Right cardiac atrium (tissue), 5 donors: ENCODE measurements around the gene NKX6-1. TPM values are rescaled to one million over a fixed set of nuclear protein-coding genes. Genes with fewer than 3 reads are reported as not detected.

ENCODE experiments used
- ATAC-seq, 2 donors: fragments of 200-7000 bp; cut with Tn5 transposase; one replicate each; pipeline versions ENCODE4 v1.8.0 to v1.9.1; 2020; ENCODE audit warnings: moderate library complexity in 2 of 2, mild to moderate bottlenecking in 1 of 2
- DNase-seq, 3 donors: peaks; one replicate each; pipeline ENCODE4 v3.0.0-alpha.2; 2020
- H3K27ac ChIP-seq: one replicate; pipeline ENCODE4 v1.5.1; 2013; ENCODE audit warnings: mild to moderate bottlenecking, low read length, control low read depth, moderate library complexity
- H3K27me3 ChIP-seq: one replicate; pipeline ENCODE4 v1.6.1; 2013; ENCODE audit not compliant: control insufficient read depth, insufficient read depth
- H3K4me1 ChIP-seq: one replicate; pipeline ENCODE4 v1.6.1; 2013; ENCODE audit warnings: low read length; ENCODE audit not compliant: control insufficient read depth, insufficient read depth
- H3K4me3 ChIP-seq: one replicate; pipeline ENCODE4 v1.5.1; 2013; ENCODE audit warnings: low read length, control low read depth
- H3K9me3 ChIP-seq: one replicate; pipeline ENCODE4 v1.6.1; 2013; ENCODE audit warnings: low read length; ENCODE audit not compliant: control insufficient read depth
- WGBS: extraction: QIAGEN DNeasy Blood & Tissue Kit; methylation state at CpG from one replicate; pipeline ENCODE4 v1.1.7; 2013; 5-methylcytosine and 5-hydroxymethylcytosine counted together
- intact Hi-C, 4 donors: fragments of 100-400 bp; cut with DNase I; formaldehyde crosslinking; loops; one replicate each; pipeline versions ENCODE4 v1.11.0 to v1.14.0; 2022 to 2023
- polyA plus RNA-seq: library from polyadenylated mRNA; stranded (reverse); fragments of 200-250 nt; gene quantifications from one replicate; pipeline ENCODE4 v1.2.3, GENCODE V29; 2013
- total RNA-seq, 4 donors: library from RNA; stranded (reverse); fragmentation: NEBNext Ultra II Directional; extraction: Animal tissue kit (Norgen Biotek cat#: 25700); gene quantifications; one replicate each; pipeline ENCODE4 v1.2.1, GENCODE V29; 2021
- donor health status: healthy with polysubstance abuse.
- donor health status: DM: no; HTN: yes; CAD: no.
- donor health status: DM: no; HTN: no; CAD: no.
- donor health status: DM: no; HTN: yes; CAD: no; lungs with severe emphysema.
- donor health status: DM: yes; HTN: yes; CAD: no.

NKX6-1 gene
- total and polyA plus RNA-seq, 5 donors: not detected

DNA sequence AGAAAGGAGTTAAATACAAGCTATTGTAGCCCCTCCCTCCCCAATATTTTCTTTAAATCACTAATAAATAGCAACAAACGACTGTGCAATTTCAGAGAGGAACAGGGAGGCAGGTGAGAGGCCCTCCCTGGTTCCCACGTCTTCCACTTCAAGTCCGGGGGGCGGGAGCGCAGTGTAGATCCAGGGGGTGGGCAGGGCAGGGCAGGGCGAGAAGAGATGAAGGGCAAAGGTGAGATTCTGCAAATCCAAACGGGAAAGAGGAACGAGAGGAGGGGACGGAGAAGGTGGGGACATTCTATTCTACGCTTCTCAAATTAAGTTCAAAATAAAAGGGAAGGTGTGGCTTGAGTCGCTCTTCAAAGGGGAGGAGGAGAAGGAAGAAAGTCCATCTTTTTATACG is 6.8 kb downstream of the NKX6-1 start:
- intact Hi-C loops: no loop called here
- peaks cover 5% of the 10 kb centered on the region for H3K4me1 ChIP-seq
- H3K27me3 ChIP-seq: peaks cover 4% of the 10 kb centered on the region
- ATAC-seq (no peak), DNase-seq (no peak)
- no peaks in the 10 kb centered on the region for H3K9me3 ChIP-seq
- no peak overlapping the region for H3K4me3 ChIP-seq
- WGBS: 7% methylated on average over 12 of the region's 12 CpGs
- no peak overlapping the region for H3K27ac ChIP-seq

DNA sequence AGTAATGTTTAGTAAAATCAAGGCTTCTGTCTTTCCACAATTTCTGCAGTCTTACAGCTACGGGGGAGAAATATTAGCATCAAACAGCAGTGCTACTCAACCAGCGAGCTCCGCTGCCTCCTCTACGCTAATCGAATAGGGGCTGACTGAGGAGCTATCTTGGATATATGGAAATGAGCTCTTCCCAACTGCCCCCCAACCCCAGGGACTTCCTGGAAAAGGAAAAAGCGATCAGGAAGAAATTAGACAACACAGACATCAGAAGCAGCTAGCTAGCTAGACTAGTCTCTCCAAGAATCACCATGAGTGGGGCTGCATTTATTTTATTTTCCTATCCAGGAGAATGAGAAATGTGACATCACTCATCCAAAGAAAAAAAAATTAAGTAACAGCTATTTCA is 7.6 kb downstream of the NKX6-1 start:
- no peaks in the 10 kb centered on the region for H3K9me3 ChIP-seq
- H3K27ac ChIP-seq: no peak overlapping the region
- intact Hi-C loops: no loop called here
- WGBS: 12% methylated on average over 6 of the region's 6 CpGs
- peaks cover 10% of the 10 kb centered on the region for H3K27me3 ChIP-seq
- H3K4me3 ChIP-seq: no peak overlapping the region
- peaks cover 5% of the 10 kb centered on the region for H3K4me1 ChIP-seq
- ATAC-seq (no peak), DNase-seq (no peak)

DNA sequence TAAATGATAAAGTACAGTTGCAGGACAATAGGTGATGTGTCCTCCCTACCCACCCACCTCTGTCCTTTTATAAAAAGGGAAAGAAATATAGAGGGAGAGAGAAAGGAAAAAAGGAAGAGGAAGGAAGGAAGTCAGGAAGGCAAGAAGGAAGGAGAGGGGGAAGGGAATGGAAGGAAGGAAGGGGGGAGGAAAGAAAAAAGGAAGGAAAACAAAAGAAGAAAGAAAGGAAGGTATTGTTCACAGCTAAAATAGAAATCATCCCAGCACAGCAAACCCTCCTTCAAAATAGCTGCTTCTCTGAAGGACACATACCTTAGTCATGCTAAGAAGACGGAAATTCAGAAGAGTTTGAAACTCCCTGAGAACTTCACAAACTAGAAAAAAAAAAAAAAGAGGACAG is 8.4 kb downstream of the NKX6-1 start:
- DNase-seq (no peak), ATAC-seq (no peak)
- no peak overlapping the region for H3K4me3 ChIP-seq
- H3K27me3 ChIP-seq: peaks cover 10% of the 10 kb centered on the region
- intact Hi-C loops: no loop called here
- no peaks in the 10 kb centered on the region for H3K9me3 ChIP-seq
- no peak overlapping the region for H3K27ac ChIP-seq
- 37% methylated on average over 1 of the region's 1 CpG for WGBS
- peaks cover 5% of the 10 kb centered on the region for H3K4me1 ChIP-seq

DNA sequence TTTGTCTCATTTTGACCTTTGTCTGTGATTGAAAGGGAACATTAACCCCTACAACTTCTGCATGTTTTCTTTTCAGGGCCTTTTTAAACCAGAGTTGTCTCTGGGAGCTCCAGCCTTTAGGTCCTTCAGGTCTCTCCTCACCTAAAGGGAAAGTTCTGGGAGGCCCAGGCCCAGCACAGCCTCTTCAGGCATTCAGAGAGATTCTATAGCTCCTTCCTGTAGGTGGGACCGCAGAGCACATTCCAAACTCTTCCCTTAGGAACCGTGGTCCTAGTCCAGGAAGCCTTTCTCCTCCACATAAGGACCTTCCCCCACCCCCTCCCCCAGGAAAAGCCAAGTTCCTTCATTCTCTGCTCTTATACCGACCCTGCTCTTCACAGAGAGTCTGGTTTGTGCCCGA is 14.9 kb downstream of the NKX6-1 start:
- Histone ChIP-seq H3K27me3 (peaks cover 10% of the 10 kb centered on the region), H3K9me3 (no peaks in the 10 kb centered on the region), H3K27ac (no peak overlapping the region), H3K4me3 (no peak overlapping the region), H3K4me1 (no peaks in the 10 kb centered on the region)
- intact Hi-C loops: no loop called here
- ATAC-seq (no peak), DNase-seq (no peak)
- WGBS: 11% methylated on average over 4 of the region's 4 CpGs

DNA sequence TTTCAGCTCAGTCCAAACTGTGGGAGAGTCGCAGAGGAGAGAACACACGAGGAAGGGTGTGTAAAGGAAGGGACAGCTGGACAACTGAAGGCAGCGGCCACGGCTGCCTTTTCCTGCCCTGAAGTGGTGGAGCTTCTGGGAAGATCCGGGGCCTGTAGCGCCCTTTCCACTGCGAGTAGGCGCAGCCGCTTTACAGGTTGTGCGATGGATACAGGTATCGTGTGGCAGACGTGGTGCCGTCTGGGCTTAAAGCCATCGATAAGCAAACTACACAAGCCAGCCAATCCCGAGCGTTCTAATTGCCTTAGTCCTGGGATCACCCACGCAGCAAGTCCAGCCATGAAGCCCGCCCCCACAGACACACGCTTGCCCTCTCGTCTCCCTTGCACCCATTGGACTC is 15.4 kb downstream of the NKX6-1 start:
- H3K9me3 ChIP-seq: no peaks in the 10 kb centered on the region
- DNase-seq (no peak), ATAC-seq (no peak)
- intact Hi-C loops: no loop called here
- H3K27ac ChIP-seq: no peak overlapping the region
- H3K4me3 ChIP-seq: no peak overlapping the region
- WGBS: 4% methylated on average over 20 of the region's 20 CpGs
- H3K27me3 ChIP-seq: peaks cover 7% of the 10 kb centered on the region
- H3K4me1 ChIP-seq: no peaks in the 10 kb centered on the region

DNA sequence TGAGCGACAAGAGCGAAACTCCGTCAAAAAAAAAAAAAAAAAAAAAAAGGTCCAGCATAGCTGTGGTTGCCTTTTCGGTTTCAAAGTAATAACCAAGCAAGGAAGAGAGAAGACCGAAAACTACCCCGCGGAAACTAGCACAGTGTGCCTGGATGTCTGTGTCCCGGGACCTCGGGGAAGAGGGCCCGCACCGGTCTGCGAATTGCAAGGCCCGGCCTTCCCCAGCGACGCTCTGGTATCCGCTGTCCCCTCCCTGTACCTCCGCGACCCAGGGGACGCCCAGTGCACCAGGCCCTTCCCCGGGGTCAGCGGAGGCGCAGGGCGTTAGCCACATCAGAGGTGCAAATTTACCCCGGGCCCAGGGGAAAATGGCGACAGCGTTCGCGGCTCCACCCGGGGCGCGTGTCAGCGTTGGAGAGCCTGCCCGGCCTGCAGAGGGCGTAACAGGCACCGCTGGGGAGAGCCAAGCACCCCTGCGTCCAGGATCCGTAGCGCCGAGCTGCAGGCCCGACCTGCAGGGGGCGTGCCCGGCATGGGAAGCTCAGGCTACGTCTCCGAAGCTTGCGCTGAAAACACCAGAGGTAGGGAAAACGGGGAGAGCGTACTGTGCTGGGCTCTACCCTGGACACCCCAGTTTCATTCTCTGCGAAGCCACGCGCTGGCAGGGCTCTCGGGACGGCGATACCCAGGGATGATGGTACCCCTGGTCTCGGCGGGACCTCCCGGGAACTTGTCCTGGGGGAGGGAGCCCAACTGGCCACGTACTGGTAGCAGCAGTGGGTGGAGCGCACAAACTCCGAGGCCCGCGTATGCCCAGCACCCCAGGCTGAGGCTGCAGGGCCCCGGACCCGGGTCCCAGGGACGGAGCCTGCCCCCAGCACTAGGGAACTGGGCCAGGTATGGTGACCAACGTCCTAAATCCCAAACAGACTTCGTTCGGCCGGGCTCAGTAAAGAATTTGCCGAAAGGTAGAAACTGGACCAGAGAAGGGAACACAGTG is 16.2 kb downstream of the NKX6-1 start:
- Histone ChIP-seq H3K4me3 (peak overlapping the region; percentile 1), H3K27ac (no peak overlapping the region), H3K4me1 (no peaks in the 10 kb centered on the region), H3K9me3 (no peaks in the 10 kb centered on the region), H3K27me3 (peaks cover 9% of the 10 kb centered on the region)
- 5% methylated on average over 69 of the region's 69 CpGs for WGBS
- intact Hi-C loops: no loop called here
- DNase-seq (peak in 2 of 3 donors; percentile 54 to 58), ATAC-seq (peak; percentile 19 to 40)

DNA sequence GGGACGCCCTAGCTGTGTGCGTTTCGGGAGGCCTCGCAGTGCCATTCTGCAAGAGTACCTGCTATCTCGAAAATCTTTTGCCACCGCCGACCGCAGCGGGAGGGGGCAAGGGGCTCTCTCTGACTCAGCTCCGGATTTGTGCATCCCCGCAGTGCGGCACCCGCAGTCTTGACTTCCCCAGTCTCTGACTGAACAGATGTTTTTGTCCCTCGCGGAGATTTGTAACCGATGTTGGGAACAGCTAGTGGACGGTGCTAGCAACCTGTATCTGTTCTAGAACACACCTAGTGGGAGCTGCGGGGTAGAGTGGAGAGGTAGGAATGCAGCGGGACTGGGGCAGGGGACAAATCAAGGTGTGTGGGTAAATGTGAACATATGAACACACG is 17.2 kb downstream of the NKX6-1 start:
- Histone ChIP-seq H3K4me3 (peak overlapping the region; percentile 7), H3K27me3 (peaks cover 5% of the 10 kb centered on the region), H3K4me1 (no peaks in the 10 kb centered on the region), H3K27ac (no peak overlapping the region), H3K9me3 (no peaks in the 10 kb centered on the region)
- intact Hi-C loops: no loop called here
- WGBS: 3% methylated on average over 20 of the region's 20 CpGs
- ATAC-seq (no peak), DNase-seq (no peak)

DNA sequence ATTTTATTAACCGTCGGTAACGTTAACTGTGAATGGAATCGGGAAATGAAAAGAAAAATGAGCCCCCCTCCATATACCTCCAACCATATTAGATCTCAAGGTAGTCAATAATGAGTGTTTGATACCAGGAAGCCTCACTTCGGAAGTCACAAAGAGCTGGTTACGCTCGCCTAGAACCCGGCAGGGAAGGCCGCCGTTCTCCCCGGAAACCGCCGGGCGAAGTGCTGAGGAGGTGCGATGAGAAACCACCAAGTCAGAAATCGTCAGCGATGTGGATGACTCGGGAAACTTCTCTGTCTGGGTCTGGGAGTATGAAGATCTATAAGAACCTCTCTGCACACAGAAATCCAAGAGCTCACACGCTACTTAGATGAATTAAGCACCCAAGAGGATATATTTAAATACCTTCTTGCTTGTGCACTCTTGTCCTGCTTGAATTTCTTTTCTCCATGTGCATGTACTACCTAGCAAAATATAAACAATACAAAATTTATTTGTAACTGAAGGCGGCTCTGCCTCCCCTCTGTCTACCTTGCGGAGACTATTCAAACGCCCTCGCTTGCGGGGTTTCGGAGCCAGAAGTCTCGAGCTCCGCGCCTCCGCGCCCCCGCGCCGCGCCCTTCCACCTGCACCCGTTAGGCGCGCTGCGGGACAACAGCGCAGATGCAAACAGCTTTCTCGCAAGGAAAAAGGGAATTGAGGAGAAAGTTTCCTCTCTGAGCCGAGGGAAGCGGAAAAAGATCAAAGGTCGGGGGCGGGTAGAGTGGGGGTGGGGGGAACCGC is 17.8 kb downstream of the NKX6-1 start:
- intact Hi-C loops: no loop called here
- WGBS: 6% methylated on average over 45 of the region's 45 CpGs
- DNase-seq (no peak), ATAC-seq (no peak)
- Histone ChIP-seq H3K27ac (no peak overlapping the region), H3K4me1 (no peaks in the 10 kb centered on the region), H3K27me3 (peaks cover 2% of the 10 kb centered on the region), H3K9me3 (no peaks in the 10 kb centered on the region), H3K4me3 (peak overlapping the region; percentile 7)

DNA sequence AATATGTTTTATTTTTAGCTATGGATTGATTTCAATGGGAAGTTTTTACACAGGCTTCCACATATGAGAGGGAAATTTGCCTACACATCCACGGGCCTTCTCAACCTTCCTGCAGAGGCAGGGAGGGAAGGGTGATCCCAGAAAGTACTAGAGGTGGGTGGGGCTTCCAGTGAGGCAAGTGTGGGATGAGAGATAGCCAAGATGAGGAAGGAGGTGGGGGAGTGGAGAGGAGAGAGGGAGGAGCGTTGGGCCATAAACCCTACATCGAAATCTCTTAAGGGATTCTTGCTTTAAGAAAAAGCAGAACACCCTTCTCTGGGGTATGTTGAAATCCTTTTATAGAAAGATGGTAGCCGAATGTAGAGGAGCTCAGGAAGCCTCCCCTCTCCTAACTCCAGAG is 19.0 kb downstream of the NKX6-1 start:
- H3K4me1 ChIP-seq: no peaks in the 10 kb centered on the region
- intact Hi-C loops: no loop called here
- no peak for ATAC-seq
- no peak overlapping the region for H3K4me3 ChIP-seq
- H3K27ac ChIP-seq: no peak overlapping the region
- peaks cover 2% of the 10 kb centered on the region for H3K27me3 ChIP-seq
- 21% methylated on average over 4 of the region's 4 CpGs for WGBS
- no peak for DNase-seq
- no peaks in the 10 kb centered on the region for H3K9me3 ChIP-seq

DNA sequence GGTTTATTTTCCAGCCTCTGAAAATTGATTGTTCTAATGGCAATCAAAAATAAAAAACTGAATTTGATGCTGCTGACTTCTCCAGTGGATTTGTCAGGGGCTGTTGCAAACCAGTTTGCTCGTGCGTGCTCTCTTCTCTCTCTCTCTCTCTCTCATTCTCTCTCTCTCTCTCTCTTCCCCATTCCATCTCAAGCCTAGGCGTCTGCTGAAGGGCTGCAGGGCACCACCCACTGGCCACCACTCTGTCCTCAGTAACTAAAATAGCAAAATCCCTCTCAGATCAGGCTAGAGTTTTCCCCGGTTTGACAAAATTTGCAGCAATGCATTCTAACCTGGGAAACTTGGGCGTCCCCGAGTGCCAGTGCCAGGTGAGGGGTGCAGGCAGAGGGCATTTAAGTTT is 19.4 kb downstream of the NKX6-1 start:
- Histone ChIP-seq H3K27me3 (peaks cover 2% of the 10 kb centered on the region), H3K4me3 (no peak overlapping the region), H3K27ac (no peak overlapping the region), H3K4me1 (no peaks in the 10 kb centered on the region), H3K9me3 (no peaks in the 10 kb centered on the region)
- 15% methylated on average over 6 of the region's 6 CpGs for WGBS
- intact Hi-C loops: no loop called here
- DNase-seq (no peak), ATAC-seq (no peak)

DNA sequence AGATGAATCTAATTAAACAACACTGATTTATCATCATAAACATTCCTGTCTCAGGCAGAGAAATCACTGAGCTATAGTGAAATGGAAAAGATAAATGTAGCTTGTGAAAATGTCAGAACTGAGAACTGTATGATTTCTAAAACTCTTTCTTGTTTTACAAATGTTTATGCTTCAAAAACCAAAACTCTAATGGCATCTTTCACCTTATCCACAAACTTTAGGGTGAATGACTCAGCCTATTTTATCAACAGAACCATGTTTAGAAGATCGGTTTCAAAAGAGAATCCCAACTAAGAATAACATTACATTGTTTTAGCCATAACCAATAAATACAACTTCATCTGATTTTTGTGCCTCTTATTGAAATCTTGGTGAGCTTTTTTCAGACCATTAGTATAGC is 21.4 kb downstream of the NKX6-1 start:
- no peaks in the 10 kb centered on the region for H3K4me1 ChIP-seq
- peaks cover 2% of the 10 kb centered on the region for H3K27me3 ChIP-seq
- H3K27ac ChIP-seq: no peak overlapping the region
- WGBS: 58% methylated on average over 1 of the region's 1 CpG
- ATAC-seq (no peak), DNase-seq (no peak)
- H3K4me3 ChIP-seq: no peak overlapping the region
- H3K9me3 ChIP-seq: no peaks in the 10 kb centered on the region
- intact Hi-C loops: no loop called here
